ENCODE data around the gene FBN1. TPM values are rescaled to one million over a fixed set of nuclear protein-coding genes. Genes with fewer than 3 reads are reported as not detected.
A peak's percentile ranks its signal among the peaks of the same experiment; 100 is the strongest.

FBN1 gene
- total and polyA plus RNA-seq, 2 of the 13 experiments (the other 11 are each of a cell fraction or from before 2014, with no cell fraction given): 1.5 to 3.0 TPM

- TF ChIP-seq ATAD3A (CRISPR knock-in tag; IDR thresholded peaks at IDR 0.05) (no peak), BRD4 (CRISPR knock-in tag; IDR thresholded peaks at IDR 0.05) (no peak), ZEB1 (IDR thresholded peaks at IDR 0.05; ENCODE audit: insufficient replicate concordance, low read depth) (no peak), ZNF549 (CRISPR knock-in tag; IDR thresholded peaks at IDR 0.05) (no peak), MIER2 (CRISPR knock-in tag; IDR thresholded peaks at IDR 0.05) (no peak), CBX1 (IDR thresholded peaks at IDR 0.05; ENCODE audit: low read depth) (no peak), CBFB (CRISPR knock-in tag; IDR thresholded peaks at IDR 0.05) (no peak), HHEX (CRISPR knock-in tag; IDR thresholded peaks at IDR 0.05) (no peak), MBNL3 (CRISPR knock-in tag; conservative IDR thresholded peaks at IDR 0.05) (no peak), RAD21 (CRISPR knock-in tag; IDR thresholded peaks at IDR 0.05) (no peak), SMARCE1 (IDR thresholded peaks at IDR 0.05; ENCODE audit: borderline replicate concordance) (no peak), FOXO4 (CRISPR knock-in tag; conservative IDR thresholded peaks at IDR 0.05) (no peak)
Observed at GRCh38 chr15:48493084-48493762, 152.3 kb downstream of the FBN1 start (continued).

DNA sequence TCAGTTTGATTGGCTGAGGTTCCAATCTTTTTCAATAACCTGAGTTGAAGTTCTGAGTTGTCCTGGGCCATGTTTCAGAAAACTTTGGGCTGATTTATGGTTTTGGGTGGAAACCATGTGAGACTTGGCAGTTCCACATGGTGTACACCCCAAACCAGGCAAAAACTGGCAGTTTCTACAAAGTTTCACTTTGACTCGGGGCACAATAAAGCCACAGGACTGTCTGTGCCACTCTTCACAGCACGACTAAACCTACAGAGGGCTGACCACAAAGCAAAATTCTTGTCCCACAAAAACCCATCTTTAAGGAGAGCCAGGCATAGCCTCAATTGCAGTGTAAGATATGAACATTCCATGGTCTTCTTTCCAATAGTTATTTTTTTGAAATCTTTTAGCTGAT is 159.3 kb downstream of the FBN1 start:
- CTCF ChIA-PET (ENCODE audit: low intra/inter-chr PET ratio, low total read pairs): no interaction called here
- no peaks in the 10 kb centered on the region for H3K36me3 ChIP-seq (replicated peaks in 1 of 2; ENCODE audit: control insufficient read depth in 1 of 2, insufficient read depth in 2 of 2, low read length in 2 of 2)
- WGBS (ENCODE audit: low lambda C conversion rate): 80% methylated on average over 2 of the region's 2 CpGs
- no peak overlapping the region for H2AFZ ChIP-seq (ENCODE audit: low read length)
- FAIRE-seq (no peak), DNase-seq (ENCODE audit: low spot score) (no peak), ATAC-seq (no peak)
- in situ Hi-C loops (cut with HindIII; ENCODE audit: extremely low pct_ligation_motif_present, low pct_unique_long_range_greater_than_20kb): no loop called here
- H3K4me3 ChIP-seq (replicated peaks in 1 of 3; ENCODE audit: insufficient read depth in 1 of 3, low read depth in 2 of 3, low read length in 3 of 3): no peak overlapping the region
- no peak overlapping the region for H3K9ac ChIP-seq (ENCODE audit: insufficient read depth, low read depth, low read length)
- no peaks in the 10 kb centered on the region for H3K9me3 ChIP-seq (ENCODE audit: low read length)
- no peak overlapping the region for H3K4me2 ChIP-seq (ENCODE audit: low read depth, low read length)
- intact Hi-C loops (cut with micrococcal nuclease; ENCODE audit: unreplicated experiment): no loop called here
- POLR2A ChIA-PET: no interaction called here
- BruUV-seq (replicated peaks): no TSS peak
- no peaks in the 10 kb centered on the region for H4K20me1 ChIP-seq (ENCODE audit: insufficient read depth, low read length)
- TF ChIP-seq ZNF75D (CRISPR knock-in tag; IDR thresholded peaks at IDR 0.05; ENCODE audit: borderline replicate concordance) (no peak), ZNF329 (CRISPR knock-in tag; IDR thresholded peaks at IDR 0.05; ENCODE audit: low read depth) (no peak), ETV6 (CRISPR knock-in tag; conservative IDR thresholded peaks at IDR 0.05) (no peak), MNT (IDR thresholded peaks at IDR 0.05) (peak; percentile 53)
- no peak overlapping the region for H3K27ac ChIP-seq (ENCODE audit: extremely low read length, insufficient read depth, low read length)
- H3K27me3 ChIP-seq (ENCODE audit: control insufficient read depth in 1 of 2, insufficient read depth in 2 of 2, low read length in 2 of 2): no peaks in the 10 kb centered on the region
- H3K79me2 ChIP-seq (ENCODE audit: insufficient read depth, low read length): no peaks in the 10 kb centered on the region
- no peaks in the 10 kb centered on the region for H3K4me1 ChIP-seq (ENCODE audit: insufficient read depth, low read length)
